H1 (cell line): Measurements from ENCODE around the gene TSG101. TPM values are rescaled to one million over a fixed set of nuclear protein-coding genes. Genes with fewer than 3 reads are reported as not detected.

Source experiments
- ATF3 ChIP-seq: IDR thresholded peaks from 2 replicates; pipeline ENCODE4 v1.6.1; 2011; ENCODE audit warnings: low read depth, mild to moderate bottlenecking, low read length; ENCODE audit not compliant: insufficient read depth
- CBX5 ChIP-seq: fragments of 300-800, 300-1000 bp; sonication (generic); IDR thresholded peaks from 2 replicates; pipeline ENCODE4 v1.7.1; 2016; ENCODE audit warnings: antibody characterized with exemption, low read length, low read depth
- CBX8 ChIP-seq: fragments of 300-800, 300-1000 bp; sonication (generic); IDR thresholded peaks from 2 replicates; pipeline ENCODE4 v1.7.1; 2016; ENCODE audit warnings: low read depth, low read length, borderline replicate concordance
- NANOG ChIP-seq: IDR thresholded peaks from 2 replicates; pipeline ENCODE4 v1.6.1; 2011; ENCODE audit warnings: low read length, low read depth, mild to moderate bottlenecking, inconsistent platforms; ENCODE audit not compliant: insufficient read depth, poor library complexity, severe bottlenecking
- POLR2AphosphoS5 ChIP-seq: IDR thresholded peaks from 2 replicates; pipeline ENCODE4 v1.6.1; 2011; ENCODE audit warnings: low read depth, low read length
- SRF ChIP-seq: IDR thresholded peaks from 2 replicates; pipeline ENCODE4 v1.6.1; 2011; ENCODE audit warnings: mild to moderate bottlenecking, low read depth, low read length, moderate library complexity
- polyA plus RNA-seq, 7 experiments: library from polyadenylated mRNA; depleted of rRNA in 3 of 7; stranded (reverse) in 5 of 7; unstranded in 2 of 7; fragments of >200 nt in 5 of 7; fragments of 200-250 nt in 2 of 7; gene quantifications; 1 replicate in 5 of 7; 2 replicates in 1 of 7; 4 replicates in 1 of 7; pipeline versions ENCODE4 v1.2.1 to v1.2.3, GENCODE V29; 2011 to 2013; ENCODE audit warnings: missing spikeins in 2 of 7, mixed read lengths in 2 of 7
- total RNA-seq: library from RNA; stranded (reverse); fragmentation: NEBNext Ultra II Directional; extraction: Animal tissue kit (Norgen Biotek cat#: 25700); gene quantifications from 2 replicates; pipeline ENCODE4 v1.2.1, GENCODE V29; 2021

TSG101 gene
- total and polyA plus RNA-seq, 2 of the 8 experiments (the other 6 are each of a cell fraction or from before 2014, with no cell fraction given) = 50.8 to 151 TPM

- TF ChIP-seq ATF3 = no peak
- TF ChIP-seq CBX5 = no peak
- no peak for TF ChIP-seq SRF
- TF ChIP-seq NANOG = no peak
- no peak for TF ChIP-seq CBX8
- no peak for TF ChIP-seq POLR2AphosphoS5
These were observed 36.5 kb upstream of the TSG101 start (continued) for GRCh38 chr11:18563090-18563730.
